PFSK-1 (cell line): ENCODE measurements around the gene DLG4.

Experiments used
- FOXP2 ChIP-seq: optimal IDR thresholded peaks from 2 replicates; pipeline ENCODE3; 2011; ENCODE audit warnings: borderline replicate concordance, control low read depth, inconsistent platforms; ENCODE audit not compliant: insufficient read depth; ENCODE audit errors: extremely low read length, extremely low read depth
- POLR2AphosphoS5 ChIP-seq: IDR thresholded peaks from 2 replicates; pipeline ENCODE4 v1.6.1; 2012; ENCODE audit warnings: low read depth, mild to moderate bottlenecking, control low read depth, low read length, moderate library complexity
- REST ChIP-seq, 2 experiments: IDR thresholded peaks; 2 replicates each; pipeline versions ENCODE4 v1.6.1 to v1.8.0; 2011 to 2012; ENCODE audit warnings: low read depth in 2 of 2, low read length in 2 of 2, control low read depth in 1 of 2, inconsistent platforms in 1 of 2, mild to moderate bottlenecking in 1 of 2, moderate library complexity in 1 of 2; ENCODE audit not compliant: insufficient read depth in 1 of 2
- SIN3A ChIP-seq: IDR thresholded peaks from 2 replicates; pipeline ENCODE4 v1.6.1; 2012; ENCODE audit warnings: mild to moderate bottlenecking, low read length, moderate library complexity, borderline replicate concordance; ENCODE audit not compliant: insufficient read depth
- TAF1 ChIP-seq: IDR thresholded peaks from 2 replicates; pipeline ENCODE4 v1.6.1; 2012; ENCODE audit warnings: low read length, control low read depth, borderline replicate concordance; ENCODE audit not compliant: insufficient read depth

DLG4 gene

GRCh38 chr17:7175330-7175733 lies 44.3 kb downstream of the DLG4 start:
- TF ChIP-seq SIN3A (no peak), POLR2AphosphoS5 (no peak), FOXP2 (no peak), TAF1 (no peak), REST (IDR thresholded peaks at IDR 0.05; ENCODE audit: insufficient read depth in 1 of 2, low read depth in 2 of 2, low read length in 2 of 2) (no peak)

- no peak for TF ChIP-seq POLR2AphosphoS5
- TF ChIP-seq TAF1: no peak
- TF ChIP-seq REST (IDR thresholded peaks at IDR 0.05; ENCODE audit: insufficient read depth in 1 of 2, low read depth in 2 of 2, low read length in 2 of 2): no peak
- TF ChIP-seq SIN3A: no peak
- TF ChIP-seq FOXP2: no peak
Observed at GRCh38 chr17:7174603-7175326, 44.9 kb downstream of the DLG4 start.

- TF ChIP-seq SIN3A (no peak), FOXP2 (no peak), REST (IDR thresholded peaks at IDR 0.05; ENCODE audit: insufficient read depth in 1 of 2, low read depth in 2 of 2, low read length in 2 of 2) (no peak), POLR2AphosphoS5 (no peak), TAF1 (no peak)
Observed at GRCh38 chr17:7173687-7174602, 45.7 kb downstream of the DLG4 start.

GRCh38 chr17:7167832-7168231 lies 51.8 kb downstream of the DLG4 start:
- TF ChIP-seq SIN3A: no peak
- TF ChIP-seq TAF1: no peak
- no peak for TF ChIP-seq FOXP2

GRCh38 chr17:7166873-7167272 lies 52.8 kb downstream of the DLG4 start:
- TF ChIP-seq REST (IDR thresholded peaks at IDR 0.05; ENCODE audit: insufficient read depth in 1 of 2, low read depth in 2 of 2, low read length in 2 of 2) (no peak), SIN3A (no peak), POLR2AphosphoS5 (no peak), TAF1 (no peak), FOXP2 (no peak)
